Stimulated activated CD4-positive, alpha-beta T cell treated with anti-CD3 and anti-CD28 coated beads, TNF-alpha, amount 100 ng/mL, for 4 hours (primary cell): ENCODE data around the gene ANO5.
A peak's percentile ranks its signal among the peaks of the same experiment; 100 is the strongest.
"Not testable (repeated sequence)": the region's sequence is repeated elsewhere in the genome, so short reads cannot be mapped to it uniquely, and the experiment has no call there.

Source experiments
- DNase-seq, 3 experiments: peaks; one replicate each; pipeline ENCODE4 v3.0.0-alpha.2; 2020; ENCODE audit warnings: low read depth in 3 of 3

Gene ANO5

DNA sequence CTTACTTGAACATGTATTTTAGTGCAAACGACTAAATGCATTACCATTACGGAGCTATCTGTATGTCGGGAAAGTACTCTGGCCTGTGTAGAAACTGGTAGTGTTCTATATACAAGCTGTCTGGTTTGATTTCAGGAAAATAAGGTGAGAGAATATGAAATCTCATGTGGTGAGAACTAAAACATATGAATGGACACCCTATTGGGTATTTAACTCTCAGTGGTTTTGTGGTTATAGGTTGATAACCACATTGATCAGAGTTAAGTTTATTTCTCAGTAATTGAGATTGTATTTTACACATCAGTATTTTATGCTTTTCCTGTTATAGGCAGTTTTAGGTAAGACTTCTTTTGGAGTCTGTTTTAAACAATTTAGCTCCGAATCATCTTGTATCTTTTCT, 10.4 kb downstream of the ANO5 start:
- DNase-seq = no peak

DNA sequence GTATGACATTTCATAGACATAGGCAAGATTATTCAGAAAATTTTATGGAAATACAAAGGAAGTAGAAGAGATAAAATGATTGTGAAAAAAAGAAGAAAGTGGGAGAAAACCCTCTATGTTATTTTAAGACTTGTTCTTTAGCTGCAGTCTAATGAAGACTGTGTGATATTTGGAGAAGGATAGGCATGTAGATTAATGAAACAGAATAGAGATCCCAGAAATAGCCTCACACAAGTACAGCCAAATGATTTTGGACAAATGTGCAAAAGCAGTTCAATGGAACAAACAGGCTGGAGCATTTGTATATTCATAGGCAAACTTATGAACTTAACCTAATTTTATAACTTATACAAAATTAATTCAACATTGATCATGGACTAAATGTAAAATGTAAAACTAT, 14.3 kb downstream of the ANO5 start:
- no peak for DNase-seq

DNA sequence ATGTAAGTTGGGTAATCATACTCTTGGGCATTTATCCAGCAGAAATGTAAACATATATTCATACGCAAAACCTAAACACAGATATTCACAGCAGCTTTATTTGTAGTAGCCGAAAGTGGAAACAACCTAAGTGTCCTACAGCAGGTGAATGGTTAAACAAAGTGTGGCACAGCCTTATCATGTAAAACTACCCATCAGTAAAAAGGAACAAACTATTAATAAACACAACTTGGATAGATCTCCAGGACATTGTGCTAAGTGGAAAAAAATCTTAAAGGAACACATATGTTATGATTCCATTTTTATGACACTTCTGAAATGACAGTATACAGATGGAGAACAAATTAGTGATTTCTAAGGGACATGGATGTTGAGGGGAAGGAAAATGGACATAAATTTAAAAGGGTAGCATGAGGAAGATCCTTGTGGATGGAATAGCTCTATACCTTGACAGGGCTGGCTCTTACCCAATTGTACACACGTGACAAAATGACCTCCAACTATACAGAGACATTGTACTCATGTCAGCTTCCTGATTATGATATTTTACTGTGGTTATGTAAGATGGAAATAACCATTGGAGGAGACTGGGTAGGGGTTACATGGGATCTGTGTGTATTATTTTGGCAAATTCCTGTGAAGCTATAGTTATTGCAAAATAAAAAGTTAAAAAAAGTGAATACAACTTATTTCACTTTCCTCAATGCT, 15.4 kb downstream of the ANO5 start:
- no peak for DNase-seq

DNA sequence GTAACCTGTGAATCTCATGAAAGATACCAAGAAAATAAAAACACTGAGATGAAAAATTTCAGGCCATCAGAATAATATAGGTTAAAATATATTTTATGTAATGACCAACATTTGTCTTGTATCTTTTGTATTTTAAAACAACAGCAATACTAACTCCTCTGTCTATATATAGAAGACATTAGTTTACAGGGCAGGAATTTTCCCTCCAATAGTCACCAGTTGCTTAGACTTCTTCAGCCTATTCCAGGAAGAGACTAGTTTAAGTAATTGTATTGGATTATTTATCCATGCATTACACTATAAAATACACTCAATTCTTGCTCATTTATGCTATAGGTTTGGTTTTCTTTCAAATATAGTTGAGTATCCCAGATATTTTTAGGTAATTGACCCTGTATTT, 24.1 kb downstream of the ANO5 start:
- DNase-seq = no peak

DNA sequence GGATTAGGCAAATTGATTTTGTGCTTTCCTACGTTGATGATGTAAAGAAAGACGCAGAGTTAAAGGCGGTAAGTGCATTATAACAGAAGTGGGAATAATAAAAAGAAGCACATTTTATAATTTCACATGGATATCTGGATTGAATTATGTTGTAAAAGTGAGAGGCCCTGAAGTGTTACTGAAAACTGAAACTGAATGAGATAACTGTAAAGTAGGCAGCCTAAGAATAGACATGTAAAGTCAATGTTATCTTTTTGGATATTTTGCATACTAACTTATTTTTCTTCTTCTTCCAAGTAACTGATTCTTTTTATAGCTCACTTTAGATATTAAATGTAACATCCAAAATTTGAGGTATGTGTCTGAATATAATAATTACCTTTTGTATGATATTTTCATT, 28.3 kb downstream of the ANO5 start:
- DNase-seq = no peak

DNA sequence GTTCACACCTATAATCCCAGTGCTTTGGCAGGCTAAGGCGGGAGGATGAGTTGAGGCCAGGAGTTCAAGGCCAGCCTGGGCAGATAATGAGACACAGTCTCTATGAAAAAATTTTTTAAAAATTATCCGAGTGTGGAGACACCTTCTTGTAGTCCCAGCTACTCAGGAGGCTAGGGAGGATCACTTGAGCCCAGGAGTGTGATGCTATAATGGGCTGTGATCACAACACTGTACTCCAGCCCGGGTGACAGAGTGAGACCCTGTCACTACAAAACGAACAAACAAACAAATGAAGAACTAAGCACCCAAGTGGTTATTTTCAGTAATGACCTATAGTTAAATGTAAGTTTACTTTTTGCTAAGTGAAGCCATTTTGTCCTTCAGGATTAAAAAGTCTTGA, 32.3 kb downstream of the ANO5 start:
- no peak for DNase-seq

DNA sequence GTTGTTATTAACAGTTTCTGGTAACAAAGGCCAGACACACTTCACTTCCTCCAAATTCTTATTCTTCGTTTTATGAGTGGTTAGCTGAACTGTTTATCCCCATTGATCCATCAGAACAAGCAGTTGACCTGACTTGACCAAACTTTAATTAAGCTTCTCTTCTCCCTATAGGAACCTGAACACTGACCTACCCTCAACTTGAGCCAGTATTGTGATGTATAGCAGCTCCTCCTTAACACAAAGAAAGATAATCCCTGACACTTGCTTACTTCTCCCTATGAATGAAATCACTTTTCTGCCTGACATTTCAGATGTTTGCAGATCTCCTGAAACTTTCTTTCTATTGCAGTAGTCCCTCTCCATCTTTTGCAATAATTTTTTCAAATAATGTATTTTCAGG, 41.9 kb downstream of the ANO5 start:
- DNase-seq = no peak

DNA sequence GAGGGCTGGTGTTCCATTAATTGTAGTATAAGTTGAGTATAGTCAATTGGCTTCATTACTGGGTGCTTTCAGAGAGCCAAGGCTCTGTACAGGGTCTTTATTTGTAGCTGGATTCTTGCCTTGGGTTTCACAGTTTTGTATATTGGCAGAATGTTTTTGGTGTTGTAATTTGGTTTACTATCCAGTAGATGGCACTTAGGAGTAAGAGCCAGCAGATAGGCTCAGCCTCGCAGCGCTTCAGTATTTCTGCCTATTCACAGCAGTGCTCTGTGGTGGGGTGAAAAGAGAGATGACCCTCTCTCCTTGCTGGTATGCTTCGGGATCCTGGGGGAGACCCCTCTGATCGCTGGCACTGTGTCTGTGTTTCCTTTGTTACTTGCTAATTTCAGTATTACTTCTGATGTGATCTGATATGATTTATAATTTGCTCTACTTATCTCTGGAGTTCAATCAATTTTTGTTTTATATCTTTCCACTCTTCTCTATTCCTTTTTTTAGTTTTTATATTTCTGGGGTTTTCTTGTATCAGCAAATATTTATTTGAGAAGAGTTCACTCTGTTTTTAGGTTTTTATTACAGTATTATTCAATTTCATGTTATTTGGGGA, 52.2 kb downstream of the ANO5 start:
- peak in 1 of 3 experiments; percentile 1 for DNase-seq

DNA sequence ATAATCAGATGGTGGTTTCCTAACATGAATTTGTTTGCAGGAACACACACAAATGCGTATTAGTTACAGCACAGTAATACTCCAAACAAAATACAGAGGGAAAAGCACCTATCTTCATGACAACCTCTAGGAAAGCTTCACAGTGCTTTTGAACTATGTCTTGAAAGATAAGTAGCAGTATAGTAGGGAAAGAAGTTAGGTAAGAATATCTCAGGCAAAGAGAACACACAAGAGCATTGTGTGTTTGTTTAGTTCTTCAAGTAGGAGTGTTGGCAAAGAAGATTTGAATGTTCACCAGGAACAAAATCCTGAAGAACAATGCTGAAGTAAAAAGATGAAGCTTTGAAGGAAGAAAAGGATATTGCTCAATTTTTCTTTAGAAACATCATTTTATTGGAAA, 54.1 kb downstream of the ANO5 start:
- DNase-seq = no peak

DNA sequence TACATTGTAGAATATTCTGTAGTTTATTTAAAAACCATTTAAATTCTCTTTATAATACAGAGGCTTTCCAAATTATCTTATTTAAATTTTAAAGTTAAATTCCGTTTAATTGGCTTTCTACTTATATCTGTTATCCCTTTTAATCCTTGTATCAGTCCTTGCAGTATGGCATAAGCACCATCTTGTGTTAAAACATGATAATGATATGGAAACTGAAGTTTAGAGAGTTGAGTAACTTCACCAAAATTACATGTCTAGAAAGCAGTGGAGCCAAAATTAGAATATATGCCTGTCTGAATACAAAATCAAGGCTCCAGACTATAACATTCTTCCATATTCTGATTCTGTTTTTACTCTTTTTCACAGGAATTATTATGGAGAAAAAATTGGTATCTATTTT, 57.0 kb downstream of the ANO5 start:
- DNase-seq = no peak

DNA sequence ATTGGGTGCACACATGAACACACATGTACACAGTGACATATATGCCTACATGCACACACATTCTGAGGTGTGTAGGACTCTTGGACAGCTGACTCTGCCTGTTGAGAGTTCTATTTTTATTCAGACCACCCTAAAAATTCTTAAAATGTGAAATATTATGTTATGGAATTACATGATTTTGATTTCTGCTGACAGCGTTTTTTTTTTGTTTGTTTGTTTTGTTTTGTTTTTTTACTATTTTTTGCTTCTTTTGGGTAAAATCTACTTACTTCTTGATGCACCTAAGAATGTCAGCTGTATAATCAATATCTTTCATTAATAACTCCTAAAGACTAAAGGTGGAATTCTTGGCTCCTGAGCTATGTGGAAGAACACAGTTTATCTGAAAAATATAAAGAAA, 64.0 kb downstream of the ANO5 start:
- no peak for DNase-seq

DNA sequence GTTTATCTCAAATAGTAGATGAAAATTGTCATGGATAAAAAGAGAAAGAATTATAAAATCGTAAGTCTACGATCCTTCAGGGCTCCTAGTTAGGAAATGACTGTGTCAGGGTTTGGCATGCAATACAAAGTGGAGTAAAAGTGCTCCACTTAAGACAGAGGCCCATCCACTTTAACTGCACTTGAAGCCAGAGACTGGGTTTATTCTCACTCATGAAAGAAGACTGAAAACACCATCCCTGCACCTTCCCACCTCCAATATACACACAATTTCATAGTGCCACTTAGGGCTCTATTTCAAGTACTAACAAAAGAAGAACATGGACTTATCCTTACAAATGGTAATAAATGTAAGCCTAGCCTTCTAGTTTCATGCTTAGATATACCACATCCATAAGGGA, 70.7 kb downstream of the ANO5 start:
- no peak for DNase-seq

DNA sequence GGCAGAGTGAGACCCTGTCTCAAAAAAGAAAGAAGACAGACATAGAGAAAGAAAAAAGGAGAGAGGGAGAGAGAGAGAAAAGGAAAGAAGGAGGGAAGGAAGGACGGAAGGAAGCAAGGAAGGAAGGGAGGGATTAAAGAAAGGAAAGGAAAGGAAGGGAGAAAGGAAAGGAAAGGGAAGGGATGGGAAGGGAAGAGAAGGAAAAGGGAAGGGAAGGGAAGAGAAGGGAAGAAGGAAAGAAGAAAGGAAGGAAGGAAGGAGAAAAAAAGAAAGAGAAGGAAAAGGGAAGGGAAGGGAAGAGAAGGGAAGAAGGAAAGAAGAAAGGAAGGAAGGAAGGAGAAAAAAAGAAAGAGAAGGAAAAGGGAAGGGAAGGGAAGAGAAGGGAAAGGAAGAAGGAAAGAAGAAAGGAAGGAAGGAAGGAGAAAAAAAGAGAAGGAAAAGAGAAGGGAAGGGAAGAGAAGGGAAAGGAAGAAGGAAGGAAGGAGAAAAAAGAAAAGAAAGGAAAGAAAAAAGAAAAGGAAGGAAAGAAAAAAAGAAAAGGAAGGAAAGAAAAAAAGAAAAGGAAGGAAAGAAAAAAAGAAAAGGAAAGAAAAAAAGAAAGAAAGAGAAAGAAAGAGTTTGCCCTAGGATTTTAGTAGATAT, 76.2 kb downstream of the ANO5 start:
- not testable (repeated sequence) for DNase-seq

DNA sequence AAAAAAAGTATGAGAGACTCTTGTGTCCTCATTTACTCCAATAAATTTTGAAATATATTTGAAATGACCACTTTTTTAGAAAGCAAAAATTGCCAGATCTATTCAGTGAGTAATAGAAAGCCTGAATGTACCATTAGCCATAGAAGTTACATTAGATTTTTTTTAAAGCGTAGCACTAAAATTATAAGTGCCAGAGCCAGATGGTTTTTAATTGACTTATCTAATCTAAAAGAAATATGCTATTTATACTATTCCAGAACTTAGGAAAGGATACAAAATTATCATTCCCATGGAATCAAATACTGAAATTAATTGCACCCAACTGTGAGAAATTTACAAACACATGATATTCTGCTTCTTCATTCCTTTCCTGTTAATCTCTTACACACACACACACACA, 80.9 kb downstream of the ANO5 start:
- no peak for DNase-seq

DNA sequence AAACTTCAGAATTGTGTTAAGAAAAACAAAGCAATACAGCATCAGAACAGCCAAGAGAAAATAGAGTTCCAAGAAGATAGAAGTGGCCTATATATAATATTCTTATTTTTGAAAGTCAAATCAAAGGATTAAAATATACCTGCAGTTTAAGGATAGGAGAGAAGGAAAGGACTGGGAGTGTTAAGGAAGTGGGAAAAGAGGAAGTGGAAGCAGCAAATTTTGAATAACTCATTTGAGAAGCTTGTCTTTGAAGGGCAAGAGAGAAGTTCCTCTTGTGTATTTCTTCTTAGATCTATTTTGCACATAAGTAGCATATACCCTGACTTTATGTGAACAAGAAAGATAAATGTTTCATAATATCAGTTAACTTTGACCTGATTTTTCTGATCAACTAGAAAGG, 82.7 kb downstream of the ANO5 start:
- no peak for DNase-seq

DNA sequence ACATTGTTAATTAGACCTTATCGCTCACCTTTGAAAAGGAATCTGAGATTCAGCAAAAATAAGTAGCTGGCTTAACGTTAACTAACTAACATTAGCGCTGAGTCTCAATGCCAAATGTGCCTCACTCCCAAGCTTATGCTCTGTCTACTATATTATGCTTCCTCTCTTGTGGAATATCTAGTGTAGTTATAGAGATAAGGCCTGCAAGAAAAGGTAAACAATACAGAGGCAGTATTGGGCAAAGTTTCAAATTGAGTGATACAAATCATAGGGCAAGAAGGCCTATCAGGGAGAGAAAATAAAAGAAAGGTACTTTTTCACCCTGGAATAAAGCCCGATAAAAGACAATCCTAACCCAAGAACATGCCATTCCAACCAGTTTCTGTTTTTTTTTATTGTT, 83.7 kb downstream of the ANO5 start:
- no peak for DNase-seq

DNA sequence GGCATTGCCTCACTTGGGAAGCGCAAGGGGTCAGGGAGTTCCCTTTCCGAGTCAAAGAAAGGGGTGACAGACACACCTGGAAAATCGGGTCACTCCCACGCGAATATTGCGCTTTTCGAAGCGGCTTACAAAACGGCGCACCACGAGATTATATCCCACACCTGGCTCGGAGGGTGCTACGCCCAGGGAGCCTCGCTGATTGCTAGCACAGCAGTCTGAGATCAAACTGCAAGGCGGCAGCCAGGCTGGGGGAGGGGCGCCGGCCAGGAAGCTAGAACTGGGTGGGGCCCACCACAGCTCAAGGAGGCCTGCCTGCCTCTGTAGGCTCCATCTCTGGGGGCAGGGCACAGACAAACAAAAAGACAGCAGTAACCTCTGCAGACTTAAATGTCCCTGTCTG, 92.1 kb downstream of the ANO5 start:
- DNase-seq = not testable (repeated sequence)

DNA sequence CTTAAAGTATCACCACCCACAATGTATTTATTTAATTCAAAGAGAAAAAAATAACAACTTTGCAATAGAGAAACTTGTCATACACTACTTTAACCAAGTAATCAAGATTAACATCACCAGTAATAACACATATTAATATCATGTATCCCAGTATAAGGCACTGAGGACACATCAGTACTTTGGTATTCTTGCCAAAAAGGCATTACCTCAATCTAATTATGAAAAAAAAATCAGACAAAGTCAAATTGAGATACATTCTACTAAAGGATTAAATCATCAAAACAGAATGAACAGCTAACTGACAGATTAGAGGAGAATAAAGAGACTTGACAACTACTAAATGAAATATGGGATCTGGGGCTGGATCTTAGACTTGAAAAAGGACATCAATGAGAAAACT, 109.5 kb downstream of the ANO5 start:
- no peak for DNase-seq

DNA sequence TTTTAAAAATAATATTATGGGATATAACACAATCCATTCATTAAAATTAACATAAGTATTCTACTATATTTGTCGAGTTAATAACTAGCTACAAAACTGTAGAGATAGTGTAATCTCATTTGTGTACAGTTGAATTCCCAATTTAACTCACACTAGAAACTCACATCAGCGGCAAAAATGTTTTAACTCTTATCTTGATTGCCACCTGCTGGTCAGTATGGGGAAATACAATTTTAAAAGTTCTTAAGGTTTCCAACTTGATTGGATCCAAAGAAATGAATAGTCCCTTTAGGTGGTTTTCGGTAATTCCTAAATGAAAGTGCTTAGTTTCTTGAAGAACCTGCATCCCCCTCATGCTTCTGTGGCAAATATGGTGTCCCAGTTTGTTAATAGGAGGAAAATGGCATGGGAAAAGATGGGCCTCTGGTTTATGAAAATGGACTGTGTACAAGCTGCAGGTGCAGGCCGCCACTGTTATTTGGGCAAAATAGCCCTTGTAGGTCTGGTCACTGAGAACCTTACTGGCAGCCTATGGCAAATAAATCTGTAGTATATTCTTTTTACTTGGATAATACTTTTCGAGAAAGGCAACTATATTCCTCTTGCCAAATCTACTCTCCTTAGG, 111.6 kb downstream of the ANO5 start:
- no peak for DNase-seq

DNA sequence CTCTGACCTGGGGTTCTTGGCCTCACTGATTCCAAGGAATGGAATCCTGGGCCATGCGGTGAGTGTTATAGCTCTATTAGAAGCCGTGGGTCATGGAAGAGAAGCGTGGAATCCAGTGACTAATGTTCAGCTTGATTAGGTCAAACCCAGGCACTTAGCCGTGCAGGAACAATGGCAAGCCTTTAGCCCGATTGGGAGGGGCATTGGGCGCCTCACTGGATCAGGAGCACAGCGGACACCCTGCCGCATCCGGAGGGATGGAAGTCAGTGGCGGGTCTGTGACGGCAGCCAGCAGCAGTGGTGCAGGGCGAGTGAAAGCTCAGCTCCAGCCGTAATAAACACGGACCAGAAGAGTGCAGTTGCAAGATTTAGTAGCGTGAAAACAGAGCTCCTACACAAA, 124.8 kb downstream of the ANO5 start:
- no peak for DNase-seq

DNA sequence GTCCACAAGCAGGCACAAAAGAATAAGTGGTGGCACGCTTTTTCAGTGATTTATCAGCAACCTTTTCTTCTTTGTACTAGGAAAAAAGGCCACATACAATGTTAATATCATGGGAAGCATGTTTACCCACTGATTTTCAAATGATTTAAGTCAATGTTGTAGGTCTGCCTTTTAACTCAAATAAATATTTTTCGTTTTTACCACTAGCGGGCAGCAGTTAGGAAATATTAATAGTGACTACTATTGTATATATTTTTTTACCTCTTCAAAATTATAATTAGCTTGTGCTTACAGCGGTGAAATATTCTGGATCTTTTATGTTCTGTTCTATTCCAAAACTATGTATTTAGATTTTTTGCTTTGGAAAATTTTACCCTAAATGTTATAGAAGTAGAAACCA, 138.9 kb downstream of the ANO5 start:
- no peak for DNase-seq
